Measurements from ENCODE around the gene ZNF761.
"Not testable (repeated sequence)": the region's sequence is repeated elsewhere in the genome, so short reads cannot be mapped to it uniquely, and the experiment has no call there.

The ZNF761 gene

GRCh38 chr19:53431399-53432087, at the start of gene ZNF761:
ZNF761 (plus strand) TSS chr19:53431984; CDS start chr19:53447269, 15,285 bp downstream.
- peak; percentile 98 for DNase-seq

- no peak for DNase-seq
Observed at GRCh38 chr19:53388168-53388567, 43.6 kb upstream of the ZNF761 start.

GRCh38 chr19:53388904-53389303, 42.9 kb upstream of the ZNF761 start:
- DNase-seq = no peak

GRCh38 chr19:53389571-53389970, 42.2 kb upstream of the ZNF761 start:
- no peak for DNase-seq

- no peak for DNase-seq
Observed at GRCh38 chr19:53389978-53390377, 41.8 kb upstream of the ZNF761 start.

- DNase-seq = no peak
Observed at GRCh38 chr19:53394522-53394973, 37.2 kb upstream of the ZNF761 start.

GRCh38 chr19:53394974-53395839, 36.6 kb upstream of the ZNF761 start, which contains the start of gene ZNF765:
ZNF765 (plus strand) TSS chr19:53395149; CDS start chr19:53398016, 2,867 bp downstream.
- peak; percentile 97 for DNase-seq

- DNase-seq = not testable (repeated sequence)
Observed at GRCh38 chr19:53395840-53396524, 35.8 kb upstream of the ZNF761 start.

- DNase-seq = no peak
Observed at GRCh38 chr19:53396525-53396868, 35.3 kb upstream of the ZNF761 start.

GRCh38 chr19:53397918-53398317, 33.9 kb upstream of the ZNF761 start:
- not testable (repeated sequence) for DNase-seq

GRCh38 chr19:53409505-53410204, 22.1 kb upstream of the ZNF761 start:
- DNase-seq = no peak

GRCh38 chr19:53420520-53421315, 11.1 kb upstream of the ZNF761 start:
- DNase-seq = not testable (repeated sequence)

GRCh38 chr19:53422551-53422950, 9.2 kb upstream of the ZNF761 start:
- DNase-seq = no peak

GRCh38 chr19:53423074-53423473, 8.7 kb upstream of the ZNF761 start:
- not testable (repeated sequence) for DNase-seq

- not testable (repeated sequence) for DNase-seq
Observed at GRCh38 chr19:53423680-53424079, 8.1 kb upstream of the ZNF761 start.

- peak; percentile 77 for DNase-seq
Observed at GRCh38 chr19:53424968-53425597, 6.7 kb upstream of the ZNF761 start.

GRCh38 chr19:53432088-53432661, 391 bp downstream of the ZNF761 start:
- peak; percentile 42 for DNase-seq

- DNase-seq = not testable (repeated sequence)
Observed at GRCh38 chr19:53443809-53444208, 12.0 kb downstream of the ZNF761 start.

- DNase-seq = not testable (repeated sequence)
Observed at GRCh38 chr19:53447196-53447595, 15.4 kb downstream of the ZNF761 start.

GRCh38 chr19:53455828-53456227, 24.0 kb downstream of the ZNF761 start:
- DNase-seq = no peak

All from activated CD4-positive, alpha-beta T cell treated with anti-CD3 and anti-CD28 coated beads for 48 hours (primary cell).